Nephron progenitor cell (in vitro differentiated cells): ENCODE measurements around the gene DCDC1.

Source experiments
- DNase-seq: peaks from one replicate; pipeline ENCODE4 v3.0.0; 2021
- H3K27ac Mint-ChIP-seq: 2 replicates; pipeline ENCODE4 v1.8.0; 2021; ENCODE audit warnings: mild to moderate bottlenecking, moderate library complexity, mixed read lengths
- H3K27me3 Mint-ChIP-seq: 2 replicates; pipeline ENCODE4 v1.8.0; 2021; ENCODE audit warnings: mild to moderate bottlenecking, low read depth, mixed read lengths; ENCODE audit not compliant: poor library complexity
- H3K36me3 Mint-ChIP-seq: 2 replicates; pipeline ENCODE4 v1.8.0; 2021; ENCODE audit warnings: low read depth, mixed read lengths
- H3K4me1 Mint-ChIP-seq: 2 replicates; pipeline ENCODE4 v1.8.0; 2021; ENCODE audit warnings: mixed read lengths
- H3K4me3 Mint-ChIP-seq: 2 replicates; pipeline ENCODE4 v1.8.0; 2021; ENCODE audit warnings: mild to moderate bottlenecking, moderate library complexity, mixed read lengths
- H3K9me3 Mint-ChIP-seq: 2 replicates; pipeline ENCODE4 v1.8.0; 2021; ENCODE audit warnings: mild to moderate bottlenecking, moderate library complexity, mixed read lengths
- CTCF ChIP-seq: fragments of 200-600 bp; sonication (generic); IDR thresholded peaks from 2 replicates; pipeline ENCODE4 v1.5.0; 2021; ENCODE audit warnings: antibody characterized with exemption

DCDC1 gene

GRCh38 chr11:31106968-31107576 lies 262.5 kb downstream of the DCDC1 start:
- peak; percentile 83 for TF ChIP-seq CTCF
- H3K9me3 Mint-ChIP-seq: no peaks in the 10 kb centered on the region
- H3K36me3 Mint-ChIP-seq: no peaks in the 10 kb centered on the region
- no peak overlapping the region for H3K27ac Mint-ChIP-seq
- H3K27me3 Mint-ChIP-seq: no peaks in the 10 kb centered on the region
- peak; percentile 81 for DNase-seq
- H3K4me1 Mint-ChIP-seq: peaks cover 22% of the 10 kb centered on the region
- no peak overlapping the region for H3K4me3 Mint-ChIP-seq

GRCh38 chr11:31106326-31106725 lies 263.2 kb downstream of the DCDC1 start:
- no peak for TF ChIP-seq CTCF
- no peak overlapping the region for H3K4me3 Mint-ChIP-seq
- H3K36me3 Mint-ChIP-seq: no peaks in the 10 kb centered on the region
- no peak for DNase-seq
- peaks cover 22% of the 10 kb centered on the region for H3K4me1 Mint-ChIP-seq
- H3K27ac Mint-ChIP-seq: no peak overlapping the region
- no peaks in the 10 kb centered on the region for H3K9me3 Mint-ChIP-seq
- no peaks in the 10 kb centered on the region for H3K27me3 Mint-ChIP-seq

GRCh38 chr11:31102875-31103274 lies 266.7 kb downstream of the DCDC1 start:
- Mint-ChIP-seq H3K36me3 (no peaks in the 10 kb centered on the region), H3K27ac (no peak overlapping the region), H3K4me1 (peaks cover 19% of the 10 kb centered on the region), H3K4me3 (no peak overlapping the region), H3K9me3 (no peaks in the 10 kb centered on the region), H3K27me3 (peaks cover 2% of the 10 kb centered on the region)
- no peak for DNase-seq
- no peak for TF ChIP-seq CTCF

GRCh38 chr11:31102316-31102715 lies 267.2 kb downstream of the DCDC1 start:
- no peak for DNase-seq
- no peak overlapping the region for H3K27ac Mint-ChIP-seq
- H3K27me3 Mint-ChIP-seq: peaks cover 2% of the 10 kb centered on the region
- no peaks in the 10 kb centered on the region for H3K36me3 Mint-ChIP-seq
- no peak overlapping the region for H3K4me3 Mint-ChIP-seq
- H3K4me1 Mint-ChIP-seq: peaks cover 14% of the 10 kb centered on the region
- no peaks in the 10 kb centered on the region for H3K9me3 Mint-ChIP-seq
- no peak for TF ChIP-seq CTCF

- no peak overlapping the region for H3K4me3 Mint-ChIP-seq
- no peak overlapping the region for H3K27ac Mint-ChIP-seq
- no peaks in the 10 kb centered on the region for H3K9me3 Mint-ChIP-seq
- no peaks in the 10 kb centered on the region for H3K36me3 Mint-ChIP-seq
- peaks cover 2% of the 10 kb centered on the region for H3K27me3 Mint-ChIP-seq
- no peak for DNase-seq
- no peaks in the 10 kb centered on the region for H3K4me1 Mint-ChIP-seq
- no peak for TF ChIP-seq CTCF
Observed at GRCh38 chr11:31096191-31096805, 273.2 kb downstream of the DCDC1 start.

GRCh38 chr11:31092638-31093037 lies 276.9 kb downstream of the DCDC1 start:
- no peak overlapping the region for H3K4me3 Mint-ChIP-seq
- H3K27me3 Mint-ChIP-seq: peaks cover 4% of the 10 kb centered on the region
- DNase-seq: no peak
- TF ChIP-seq CTCF: no peak
- peaks cover 21% of the 10 kb centered on the region for H3K9me3 Mint-ChIP-seq
- peaks cover 9% of the 10 kb centered on the region for H3K36me3 Mint-ChIP-seq
- H3K27ac Mint-ChIP-seq: no peak overlapping the region
- no peaks in the 10 kb centered on the region for H3K4me1 Mint-ChIP-seq
